ENCODE results near the gene PCDHGB6. TPM values are rescaled to one million over a fixed set of nuclear protein-coding genes. Genes with fewer than 3 reads are reported as not detected.
"Not testable (repeated sequence)": the region's sequence is repeated elsewhere in the genome, so short reads cannot be mapped to it uniquely, and the experiment has no call there.

Gene PCDHGB6
- total and polyA plus RNA-seq, 2 donors, result 5.0 to 12.0 TPM

DNA sequence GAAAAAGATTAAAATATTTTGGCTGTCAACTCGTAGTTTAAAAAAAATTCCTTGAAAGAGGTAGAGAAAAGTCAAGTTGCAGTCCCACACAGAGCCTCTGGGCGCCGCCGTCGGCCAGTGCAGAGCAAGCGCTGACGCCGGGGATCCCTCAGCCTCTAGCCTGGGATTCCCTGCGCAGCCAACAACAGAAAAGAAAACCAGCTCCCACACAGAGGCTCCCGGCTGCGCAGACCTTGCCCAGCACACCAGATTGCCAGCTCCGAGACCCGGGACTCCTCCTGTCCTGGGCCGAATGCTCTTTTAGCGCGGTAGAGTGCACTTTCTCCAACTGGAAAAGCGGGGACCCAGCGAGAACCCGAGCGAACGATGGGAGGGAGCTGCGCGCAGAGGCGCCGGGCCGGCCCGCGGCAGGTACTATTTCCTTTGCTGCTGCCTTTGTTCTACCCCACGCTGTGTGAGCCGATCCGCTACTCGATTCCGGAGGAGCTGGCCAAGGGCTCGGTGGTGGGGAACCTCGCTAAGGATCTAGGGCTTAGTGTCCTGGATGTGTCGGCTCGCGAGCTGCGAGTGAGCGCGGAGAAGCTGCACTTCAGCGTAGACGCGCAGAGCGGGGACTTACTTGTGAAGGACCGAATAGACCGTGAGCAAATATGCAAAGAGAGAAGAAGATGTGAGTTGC is 9.8 kb downstream of the PCDHGB6 start, which contains the start of gene PCDHGB7:
TSS of gene PCDHGB7 (plus strand) at position 184 of the 679 bp plus-strand sequence. CDS start at position 367, 183 bp downstream.
- not testable (repeated sequence) for H3K4me1 ChIP-seq (ENCODE audit: insufficient read depth); H3K27ac ChIP-seq (ENCODE audit: low read depth); H3K36me3 ChIP-seq (ENCODE audit: insufficient read depth)
- H3K4me3 ChIP-seq (ENCODE audit: low read depth, low read length), result peak within 1 kb of the TSS; percentile 14
- DNase-seq (ENCODE audit: extremely low spot score), result peak; percentile 11
- 7% methylated on average over 44 of the region's 47 CpGs for WGBS

DNA sequence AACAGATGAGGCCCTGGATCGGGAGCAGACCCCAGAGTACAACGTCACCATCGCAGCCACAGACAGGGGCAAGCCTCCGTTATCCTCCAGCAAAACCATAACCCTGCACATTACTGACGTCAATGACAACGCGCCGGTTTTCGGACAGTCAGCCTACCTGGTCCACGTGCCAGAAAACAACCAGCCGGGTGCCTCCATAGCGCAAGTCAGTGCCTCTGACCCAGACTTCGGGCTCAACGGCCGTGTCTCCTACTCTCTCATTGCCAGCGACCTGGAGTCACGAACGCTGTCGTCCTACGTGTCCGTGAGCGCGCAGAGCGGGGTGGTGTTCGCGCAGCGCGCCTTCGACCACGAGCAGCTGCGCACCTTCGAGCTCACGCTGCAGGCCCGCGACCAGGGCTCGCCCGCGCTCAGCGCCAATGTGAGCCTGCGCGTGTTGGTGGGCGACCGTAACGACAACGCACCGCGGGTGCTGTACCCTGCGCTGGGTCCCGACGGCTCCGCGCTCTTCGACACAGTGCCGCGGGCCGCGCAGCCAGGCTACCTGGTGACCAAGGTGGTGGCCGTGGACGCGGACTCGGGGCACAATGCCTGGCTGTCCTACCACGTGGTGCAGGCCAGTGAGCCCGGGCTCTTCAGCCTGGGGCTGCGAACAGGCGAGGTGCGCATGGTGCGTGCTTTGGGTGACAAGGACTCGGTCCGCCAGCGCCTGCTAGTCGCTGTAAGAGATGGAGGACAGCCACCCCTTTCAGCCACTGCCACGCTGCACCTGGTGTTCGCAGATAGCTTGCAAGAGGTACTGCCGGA is 11.5 kb downstream of the PCDHGB6 start:
- Histone ChIP-seq H3K4me3 (ENCODE audit: low read depth, low read length) (no peak overlapping the region), H3K27ac (ENCODE audit: low read depth) (no peak overlapping the region), H3K4me1 (ENCODE audit: insufficient read depth) (no peaks in the 10 kb centered on the region), H3K36me3 (ENCODE audit: insufficient read depth) (no peaks in the 10 kb centered on the region)
- DNase-seq (ENCODE audit: extremely low spot score), result no peak
- 27% methylated on average over 74 of the region's 74 CpGs for WGBS

DNA sequence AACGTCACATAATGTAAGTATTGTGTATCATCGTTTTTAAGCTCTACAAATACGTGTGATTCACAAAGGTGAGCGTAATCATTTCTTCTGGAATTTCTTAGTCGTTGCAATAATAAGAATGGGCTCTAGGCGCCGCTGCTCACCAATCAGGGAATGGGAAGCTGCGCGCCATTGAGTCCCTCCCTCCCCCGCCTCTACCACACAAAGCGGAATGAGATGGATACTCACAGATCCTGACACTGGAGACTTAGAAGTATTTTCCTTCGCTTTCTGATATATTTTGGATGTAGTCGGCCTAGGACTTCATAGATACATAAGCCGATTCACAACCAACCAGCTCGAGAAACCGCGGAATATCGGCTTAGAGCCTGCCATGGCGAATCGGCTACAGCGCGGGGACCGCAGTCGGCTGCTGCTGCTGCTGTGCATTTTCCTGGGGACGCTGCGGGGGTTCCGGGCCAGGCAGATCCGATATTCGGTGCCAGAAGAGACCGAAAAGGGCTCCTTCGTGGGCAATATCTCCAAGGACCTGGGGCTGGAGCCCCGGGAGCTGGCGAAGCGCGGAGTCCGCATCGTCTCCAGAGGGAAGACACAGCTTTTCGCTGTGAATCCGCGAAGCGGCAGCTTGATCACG is 13.2 kb downstream of the PCDHGB6 start, which contains the start of gene PCDHGA11:
TSS of gene PCDHGA11 (plus strand) at position 197 of the 634 bp plus-strand sequence. CDS start at position 374, 177 bp downstream.
- Histone ChIP-seq H3K36me3 (ENCODE audit: insufficient read depth) (no peaks in the 10 kb centered on the region), H3K4me1 (ENCODE audit: insufficient read depth) (no peaks in the 10 kb centered on the region), H3K27ac (ENCODE audit: low read depth) (no peak within 1 kb of the TSS), H3K4me3 (ENCODE audit: low read depth, low read length) (no peak within 1 kb of the TSS)
- DNase-seq (ENCODE audit: extremely low spot score), result no peak
- 11% methylated on average over 42 of the region's 42 CpGs for WGBS

DNA sequence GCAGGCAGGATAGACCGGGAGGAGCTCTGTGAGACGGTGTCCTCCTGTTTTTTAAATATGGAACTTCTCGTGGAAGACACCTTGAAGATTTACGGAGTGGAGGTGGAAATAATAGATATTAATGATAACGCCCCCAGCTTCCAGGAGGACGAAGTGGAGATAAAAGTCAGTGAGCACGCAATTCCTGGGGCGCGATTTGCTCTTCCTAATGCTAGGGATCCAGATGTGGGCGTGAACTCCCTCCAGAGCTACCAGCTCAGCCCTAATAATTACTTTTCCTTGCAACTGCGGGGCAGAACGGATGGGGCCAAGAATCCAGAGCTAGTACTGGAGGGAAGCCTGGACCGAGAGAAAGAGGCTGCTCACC is 13.7 kb downstream of the PCDHGB6 start:
- no peaks in the 10 kb centered on the region for H3K4me1 ChIP-seq (ENCODE audit: insufficient read depth)
- H3K27ac ChIP-seq (ENCODE audit: low read depth), result no peak overlapping the region
- H3K4me3 ChIP-seq (ENCODE audit: low read depth, low read length), result no peak overlapping the region
- 12% methylated on average over 13 of the region's 13 CpGs for WGBS
- no peaks in the 10 kb centered on the region for H3K36me3 ChIP-seq (ENCODE audit: insufficient read depth)
- no peak for DNase-seq (ENCODE audit: extremely low spot score)

DNA sequence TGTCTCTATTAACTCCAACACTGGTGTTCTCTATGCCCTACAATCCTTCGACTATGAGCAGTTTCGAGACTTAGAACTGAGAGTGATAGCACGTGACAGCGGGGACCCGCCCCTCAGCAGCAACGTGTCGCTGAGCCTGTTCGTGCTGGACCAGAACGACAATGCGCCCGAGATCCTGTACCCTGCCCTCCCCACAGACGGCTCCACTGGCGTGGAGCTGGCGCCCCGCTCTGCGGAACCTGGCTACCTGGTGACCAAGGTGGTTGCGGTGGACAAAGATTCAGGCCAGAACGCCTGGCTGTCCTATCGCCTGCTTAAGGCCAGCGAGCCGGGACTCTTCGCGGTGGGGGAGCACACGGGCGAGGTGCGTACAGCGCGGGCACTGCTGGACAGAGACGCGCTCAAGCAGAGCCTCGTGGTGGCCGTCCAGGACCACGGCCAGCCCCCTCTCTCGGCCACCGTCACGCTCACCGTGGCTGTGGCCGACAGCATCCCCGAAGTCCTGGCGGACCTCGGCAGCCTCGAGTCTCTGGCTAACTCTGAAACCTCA is 15.0 kb downstream of the PCDHGB6 start:
- H3K36me3 ChIP-seq (ENCODE audit: insufficient read depth), result no peaks in the 10 kb centered on the region
- no peaks in the 10 kb centered on the region for H3K4me1 ChIP-seq (ENCODE audit: insufficient read depth)
- H3K27ac ChIP-seq (ENCODE audit: low read depth), result no peak overlapping the region
- H3K4me3 ChIP-seq (ENCODE audit: low read depth, low read length), result no peak overlapping the region
- DNase-seq (ENCODE audit: extremely low spot score), result no peak
- WGBS, result 24% methylated on average over 42 of the region's 42 CpGs

DNA sequence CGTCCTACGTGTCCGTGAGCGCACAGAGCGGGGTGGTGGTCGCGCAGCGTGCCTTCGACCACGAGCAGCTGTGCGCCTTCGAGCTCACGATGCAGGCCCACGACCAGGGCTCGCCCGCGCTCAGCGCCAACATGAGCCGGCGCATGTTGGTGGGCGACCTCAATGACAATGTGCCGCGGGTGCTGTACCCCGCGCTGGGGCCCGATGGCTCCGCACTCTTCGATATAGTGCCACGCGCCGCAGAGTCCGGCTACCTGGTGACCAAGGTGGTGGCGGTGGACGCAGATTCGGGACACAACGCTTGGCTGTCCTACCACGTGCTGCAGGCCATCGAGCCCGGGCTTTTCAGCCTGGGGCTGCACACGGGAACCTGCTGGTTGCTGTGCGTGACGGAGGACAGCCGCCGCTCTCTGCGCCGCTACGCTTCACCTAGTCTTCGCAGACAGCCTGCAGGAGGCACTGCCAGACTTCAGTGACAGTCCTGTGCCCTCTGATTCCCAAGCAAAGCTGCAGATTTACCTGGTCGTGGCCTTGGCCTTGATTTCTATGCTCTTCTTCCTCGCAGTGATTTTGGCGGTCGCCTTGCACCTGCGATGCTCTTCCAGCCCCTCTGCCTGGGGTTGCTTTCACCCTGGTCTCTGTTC is 20.1 kb downstream of the PCDHGB6 start:
- no peak overlapping the region for H3K4me3 ChIP-seq (ENCODE audit: low read depth, low read length)

DNA sequence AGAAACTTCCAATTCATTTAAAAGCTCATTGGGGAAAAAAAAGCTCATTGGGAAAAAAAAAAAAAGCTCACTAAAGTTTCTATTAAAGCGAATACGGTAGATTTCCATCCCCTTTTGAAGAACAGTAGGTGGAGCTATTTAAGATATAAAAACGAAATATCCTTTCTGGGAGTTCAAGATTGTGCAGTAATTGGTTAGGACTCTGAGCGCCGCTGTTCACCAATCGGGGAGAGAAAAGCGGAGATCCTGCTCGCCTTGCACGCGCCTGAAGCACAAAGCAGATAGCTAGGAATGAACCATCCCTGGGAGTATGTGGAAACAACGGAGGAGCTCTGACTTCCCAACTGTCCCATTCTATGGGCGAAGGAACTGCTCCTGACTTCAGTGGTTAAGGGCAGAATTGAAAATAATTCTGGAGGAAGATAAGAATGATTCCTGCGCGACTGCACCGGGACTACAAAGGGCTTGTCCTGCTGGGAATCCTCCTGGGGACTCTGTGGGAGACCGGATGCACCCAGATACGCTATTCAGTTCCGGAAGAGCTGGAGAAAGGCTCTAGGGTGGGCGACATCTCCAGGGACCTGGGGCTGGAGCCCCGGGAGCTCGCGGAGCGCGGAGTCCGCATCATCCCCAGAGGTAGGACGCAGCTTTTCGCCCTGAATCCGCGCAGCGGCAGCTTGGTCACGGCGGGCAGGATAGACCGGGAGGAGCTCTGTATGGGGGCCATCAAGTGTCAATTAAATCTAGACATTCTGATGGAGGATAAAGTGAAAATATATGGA is 22.7 kb downstream of the PCDHGB6 start, which contains the start of gene PCDHGA12:
TSS of gene PCDHGA12 (plus strand) at position 176 of the 782 bp plus-strand sequence. CDS start at position 429, 253 bp downstream.
- no peaks in the 10 kb centered on the region for H3K4me1 ChIP-seq (ENCODE audit: insufficient read depth)
- DNase-seq (ENCODE audit: extremely low spot score), result no peak
- no peak within 1 kb of the TSS for H3K27ac ChIP-seq (ENCODE audit: low read depth)
- 15% methylated on average over 33 of the region's 33 CpGs for WGBS
- peak within 1 kb of the TSS; percentile 0 for H3K4me3 ChIP-seq (ENCODE audit: low read depth, low read length)
- H3K36me3 ChIP-seq (ENCODE audit: insufficient read depth), result no peaks in the 10 kb centered on the region

More for the DNA sequence above, 20.1 kb downstream of the PCDHGB6 start:
- 40% methylated on average over 53 of the region's 53 CpGs for WGBS
- no peaks in the 10 kb centered on the region for H3K4me1 ChIP-seq (ENCODE audit: insufficient read depth)
- no peak overlapping the region for H3K27ac ChIP-seq (ENCODE audit: low read depth)
- DNase-seq (ENCODE audit: extremely low spot score), result no peak
- H3K36me3 ChIP-seq (ENCODE audit: insufficient read depth), result no peaks in the 10 kb centered on the region

DNA sequence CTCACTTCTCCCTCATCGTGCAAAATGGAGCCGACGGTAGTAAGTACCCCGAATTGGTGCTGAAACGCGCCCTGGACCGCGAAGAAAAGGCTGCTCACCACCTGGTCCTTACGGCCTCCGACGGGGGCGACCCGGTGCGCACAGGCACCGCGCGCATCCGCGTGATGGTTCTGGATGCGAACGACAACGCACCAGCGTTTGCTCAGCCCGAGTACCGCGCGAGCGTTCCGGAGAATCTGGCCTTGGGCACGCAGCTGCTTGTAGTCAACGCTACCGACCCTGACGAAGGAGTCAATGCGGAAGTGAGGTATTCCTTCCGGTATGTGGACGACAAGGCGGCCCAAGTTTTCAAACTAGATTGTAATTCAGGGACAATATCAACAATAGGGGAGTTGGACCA is 23.5 kb downstream of the PCDHGB6 start:
- no peak for DNase-seq (ENCODE audit: extremely low spot score)
- WGBS, result 14% methylated on average over 37 of the region's 37 CpGs
- Histone ChIP-seq H3K27ac (ENCODE audit: low read depth) (no peak overlapping the region), H3K4me3 (ENCODE audit: low read depth, low read length) (peak overlapping the region; percentile 0), H3K36me3 (ENCODE audit: insufficient read depth) (no peaks in the 10 kb centered on the region), H3K4me1 (ENCODE audit: insufficient read depth) (no peaks in the 10 kb centered on the region)

DNA sequence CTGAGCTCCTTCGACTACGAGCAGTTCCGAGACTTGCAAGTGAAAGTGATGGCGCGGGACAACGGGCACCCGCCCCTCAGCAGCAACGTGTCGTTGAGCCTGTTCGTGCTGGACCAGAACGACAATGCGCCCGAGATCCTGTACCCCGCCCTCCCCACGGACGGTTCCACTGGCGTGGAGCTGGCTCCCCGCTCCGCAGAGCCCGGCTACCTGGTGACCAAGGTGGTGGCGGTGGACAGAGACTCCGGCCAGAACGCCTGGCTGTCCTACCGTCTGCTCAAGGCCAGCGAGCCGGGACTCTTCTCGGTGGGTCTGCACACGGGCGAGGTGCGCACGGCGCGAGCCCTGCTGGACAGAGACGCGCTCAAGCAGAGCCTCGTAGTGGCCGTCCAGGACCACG is 24.5 kb downstream of the PCDHGB6 start:
- not testable (repeated sequence) for H3K4me1 ChIP-seq (ENCODE audit: insufficient read depth); DNase-seq (ENCODE audit: extremely low spot score); H3K4me3 ChIP-seq (ENCODE audit: low read depth, low read length); H3K36me3 ChIP-seq (ENCODE audit: insufficient read depth); H3K27ac ChIP-seq (ENCODE audit: low read depth)
- WGBS, result 34% methylated on average over 37 of the region's 38 CpGs

DNA sequence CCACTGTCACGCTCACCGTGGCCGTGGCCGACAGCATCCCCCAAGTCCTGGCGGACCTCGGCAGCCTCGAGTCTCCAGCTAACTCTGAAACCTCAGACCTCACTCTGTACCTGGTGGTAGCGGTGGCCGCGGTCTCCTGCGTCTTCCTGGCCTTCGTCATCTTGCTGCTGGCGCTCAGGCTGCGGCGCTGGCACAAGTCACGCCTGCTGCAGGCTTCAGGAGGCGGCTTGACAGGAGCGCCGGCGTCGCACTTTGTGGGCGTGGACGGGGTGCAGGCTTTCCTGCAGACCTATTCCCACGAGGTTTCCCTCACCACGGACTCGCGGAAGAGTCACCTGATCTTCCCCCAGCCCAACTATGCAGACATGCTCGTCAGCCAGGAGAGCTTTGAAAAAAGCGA is 24.9 kb downstream of the PCDHGB6 start:
- 25% methylated on average over 29 of the region's 29 CpGs for whole genome bisulfite sequencing

DNA sequence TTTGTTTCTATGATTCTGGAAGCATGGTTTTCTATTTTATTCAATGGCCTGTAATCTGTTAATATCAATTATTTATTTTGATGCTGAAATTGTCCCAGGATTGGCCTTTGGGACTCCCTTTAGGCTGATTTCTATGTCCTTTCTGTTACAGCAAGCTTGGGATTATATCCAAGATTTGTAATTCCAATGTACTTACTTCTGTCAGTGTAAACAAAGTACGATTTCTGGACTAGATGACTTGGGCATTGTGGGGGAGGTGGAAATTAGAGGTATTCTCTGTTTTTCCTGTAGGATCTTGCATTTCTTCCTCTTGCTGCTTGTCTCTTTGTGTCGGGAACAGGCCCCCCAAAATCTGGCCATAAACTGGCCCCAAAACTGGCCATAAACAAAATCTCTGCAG is 26.2 kb downstream of the PCDHGB6 start:
- Histone ChIP-seq H3K4me1 (ENCODE audit: insufficient read depth) (no peaks in the 10 kb centered on the region), H3K27ac (ENCODE audit: low read depth) (no peak overlapping the region), H3K4me3 (ENCODE audit: low read depth, low read length) (no peak overlapping the region), H3K36me3 (ENCODE audit: insufficient read depth) (no peaks in the 10 kb centered on the region)
- WGBS, result 76% methylated on average over 2 of the region's 2 CpGs
- no peak for DNase-seq (ENCODE audit: extremely low spot score)

More for the DNA sequence above, 24.9 kb downstream of the PCDHGB6 start:
- not testable (repeated sequence) for DNase-seq (ENCODE audit: extremely low spot score); H3K27ac ChIP-seq (ENCODE audit: low read depth); H3K36me3 ChIP-seq (ENCODE audit: insufficient read depth); H3K4me1 ChIP-seq (ENCODE audit: insufficient read depth); H3K4me3 ChIP-seq (ENCODE audit: low read depth, low read length)

DNA sequence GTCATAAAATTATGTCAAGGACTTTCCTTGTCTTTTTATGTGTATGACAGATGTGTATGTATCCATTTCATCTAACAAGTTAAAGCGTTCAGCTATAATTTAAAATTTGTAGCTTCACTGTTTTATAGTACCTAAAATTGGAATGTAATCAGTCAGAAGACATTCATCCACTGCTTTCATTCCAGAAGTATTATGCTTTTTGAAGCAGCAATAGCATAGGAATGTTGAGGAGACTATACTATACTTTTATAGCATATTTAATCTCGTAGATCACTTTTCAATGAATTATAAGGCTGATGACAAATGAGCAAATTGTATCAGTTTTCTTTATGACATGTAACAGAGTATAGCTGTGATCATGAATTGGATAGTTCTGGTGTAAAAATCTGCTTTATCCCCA is 29.4 kb downstream of the PCDHGB6 start:
- Histone ChIP-seq H3K27ac (ENCODE audit: low read depth) (no peak overlapping the region), H3K36me3 (ENCODE audit: insufficient read depth) (no peaks in the 10 kb centered on the region), H3K4me3 (ENCODE audit: low read depth, low read length) (no peak overlapping the region), H3K4me1 (ENCODE audit: insufficient read depth) (no peaks in the 10 kb centered on the region)
- WGBS, result 92% methylated on average over 2 of the region's 2 CpGs
- DNase-seq (ENCODE audit: extremely low spot score), result no peak
